Choroid plexus epithelial cell (primary cell): ENCODE results near the gene MTNR1B.

Experiments
- DNase-seq: peaks from one replicate; pipeline ENCODE4 v3.0.0-alpha.2; 2010; ENCODE audit warnings: low read depth
- H3K4me3 ChIP-seq: 2 replicates; pipeline ENCODE4 v1.5.1; 2011; ENCODE audit warnings: low read depth, mild to moderate bottlenecking, control low read depth, low read length, moderate library complexity
- TF ChIP-seq, protein P1 (sequence below): conservative IDR thresholded peaks from 2 replicates; pipeline ENCODE4 v1.5.1; 2011; ENCODE audit warnings: low read depth, mild to moderate bottlenecking, control low read depth, inconsistent platforms, low read length, moderate library complexity

The MTNR1B gene

DNA sequence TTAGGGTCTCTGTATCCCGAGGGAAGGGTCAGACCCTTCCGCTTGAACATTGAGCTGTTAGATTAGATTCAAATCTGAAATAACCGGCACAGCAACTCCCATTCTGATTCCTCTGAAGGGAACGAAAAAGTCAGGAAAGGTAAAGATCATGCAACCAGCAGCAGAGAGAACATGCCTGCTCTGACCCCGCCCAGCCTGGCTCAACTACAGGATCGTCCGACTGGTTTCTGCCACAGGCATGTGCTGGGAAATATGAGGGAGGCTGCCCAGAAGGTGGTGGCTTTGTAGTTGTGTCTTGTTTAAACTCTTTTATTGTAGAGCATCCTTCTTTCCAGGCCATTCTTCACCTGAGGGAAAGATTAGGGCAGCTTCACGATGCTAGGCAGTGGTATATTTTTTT, 5.0 kb upstream of the MTNR1B start:
- DNase-seq: no peak
- TF ChIP-seq, protein P1, sequence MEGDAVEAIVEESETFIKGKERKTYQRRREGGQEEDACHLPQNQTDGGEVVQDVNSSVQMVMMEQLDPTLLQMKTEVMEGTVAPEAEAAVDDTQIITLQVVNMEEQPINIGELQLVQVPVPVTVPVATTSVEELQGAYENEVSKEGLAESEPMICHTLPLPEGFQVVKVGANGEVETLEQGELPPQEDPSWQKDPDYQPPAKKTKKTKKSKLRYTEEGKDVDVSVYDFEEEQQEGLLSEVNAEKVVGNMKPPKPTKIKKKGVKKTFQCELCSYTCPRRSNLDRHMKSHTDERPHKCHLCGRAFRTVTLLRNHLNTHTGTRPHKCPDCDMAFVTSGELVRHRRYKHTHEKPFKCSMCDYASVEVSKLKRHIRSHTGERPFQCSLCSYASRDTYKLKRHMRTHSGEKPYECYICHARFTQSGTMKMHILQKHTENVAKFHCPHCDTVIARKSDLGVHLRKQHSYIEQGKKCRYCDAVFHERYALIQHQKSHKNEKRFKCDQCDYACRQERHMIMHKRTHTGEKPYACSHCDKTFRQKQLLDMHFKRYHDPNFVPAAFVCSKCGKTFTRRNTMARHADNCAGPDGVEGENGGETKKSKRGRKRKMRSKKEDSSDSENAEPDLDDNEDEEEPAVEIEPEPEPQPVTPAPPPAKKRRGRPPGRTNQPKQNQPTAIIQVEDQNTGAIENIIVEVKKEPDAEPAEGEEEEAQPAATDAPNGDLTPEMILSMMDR: no peak
- H3K4me3 ChIP-seq: no peak overlapping the region

DNA sequence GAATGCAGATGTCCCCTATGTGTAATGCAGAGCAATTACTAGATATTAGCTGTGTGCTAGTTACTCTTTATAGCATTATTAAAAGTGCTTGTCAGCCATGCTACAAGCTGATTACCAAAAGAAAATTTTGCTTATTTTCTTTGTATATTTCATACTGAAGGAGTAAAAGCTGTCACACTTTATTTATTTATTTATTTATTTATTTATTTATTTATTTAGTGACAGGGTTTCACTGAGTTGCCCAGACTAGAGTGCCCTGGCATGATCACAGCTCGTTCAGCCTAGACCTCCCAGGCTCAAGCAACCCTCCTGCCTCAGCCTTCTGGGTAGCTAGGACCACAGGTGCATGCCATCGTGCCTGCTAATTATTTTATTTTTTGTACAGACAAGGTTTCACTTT, 4.3 kb upstream of the MTNR1B start:
- TF ChIP-seq, protein P1: no peak
- no peak for DNase-seq
- no peak overlapping the region for H3K4me3 ChIP-seq

GRCh38 chr11:92967178-92967577, 2.3 kb upstream of the MTNR1B start:
- DNase-seq: no peak
- H3K4me3 ChIP-seq: no peak overlapping the region
- TF ChIP-seq, protein P1: no peak

- TF ChIP-seq, protein P1: no peak
- no peak overlapping the region for H3K4me3 ChIP-seq
- DNase-seq: no peak
These were observed 1.6 kb upstream of the MTNR1B start for GRCh38 chr11:92967867-92968266.

DNA sequence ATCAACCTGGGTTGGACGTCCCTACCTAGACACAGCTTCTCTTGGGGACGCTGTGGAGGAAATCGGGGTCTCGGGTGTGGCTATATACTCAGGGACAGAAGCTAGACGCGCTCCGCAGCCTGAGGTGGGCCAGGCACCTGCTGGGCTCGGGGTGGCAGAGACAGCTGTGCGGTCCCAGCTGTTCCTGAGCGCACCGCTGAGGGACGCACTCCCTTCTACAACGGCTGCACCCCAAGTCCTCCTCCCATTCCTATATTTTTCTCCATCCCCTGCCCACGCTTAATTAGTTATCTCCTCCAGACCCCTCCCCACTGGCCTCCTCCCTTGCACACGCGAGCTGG, 188 bp upstream of the MTNR1B start:
- no peak for DNase-seq
- TF ChIP-seq, protein P1: no peak
- H3K4me3 ChIP-seq: peak overlapping the region; percentile 10

DNA sequence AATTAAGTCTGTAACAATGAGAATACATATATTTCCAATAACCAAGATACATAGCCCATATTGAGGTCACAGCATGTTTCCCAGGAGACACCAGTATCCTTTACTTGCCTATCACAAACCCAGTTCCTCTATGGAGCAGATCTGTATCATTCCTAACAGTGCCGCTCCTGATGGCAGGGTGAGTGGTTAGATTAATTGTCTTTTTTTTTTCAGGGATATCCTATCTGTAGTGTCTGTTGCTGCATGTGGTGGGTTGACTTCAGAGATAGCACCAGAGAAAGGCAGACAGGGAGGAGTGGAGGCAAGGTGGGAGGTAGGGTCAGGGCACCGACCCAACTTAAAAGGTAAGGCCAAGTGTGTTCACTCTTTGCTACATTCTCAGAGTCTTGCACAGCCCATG, 2.8 kb downstream of the MTNR1B start:
- TF ChIP-seq, protein P1: no peak
- DNase-seq: no peak
- no peak overlapping the region for H3K4me3 ChIP-seq

- no peak overlapping the region for H3K4me3 ChIP-seq
- no peak for DNase-seq
- TF ChIP-seq, protein P1: no peak
These were observed 5.8 kb downstream of the MTNR1B start for GRCh38 chr11:92975285-92975684.
